Dermis blood vessel endothelial cell (primary cell): ENCODE results near the gene PSG7. TPM values are rescaled to one million over a fixed set of nuclear protein-coding genes. Genes with fewer than 3 reads are reported as not detected.
"Not testable (repeated sequence)": the region's sequence is repeated elsewhere in the genome, so short reads cannot be mapped to it uniquely, and the experiment has no call there.

Source experiments
- DNase-seq: peaks from one replicate; pipeline ENCODE4 v3.0.0; 2010
- total RNA-seq: library from RNA; depleted of rRNA; stranded (reverse); fragments of >200 nt; gene quantifications from 2 replicates; pipeline ENCODE4 v1.2.3, GENCODE V29; 2014

Gene PSG7
- total RNA-seq, 1 donor from 2014 or later, result not detected

DNA sequence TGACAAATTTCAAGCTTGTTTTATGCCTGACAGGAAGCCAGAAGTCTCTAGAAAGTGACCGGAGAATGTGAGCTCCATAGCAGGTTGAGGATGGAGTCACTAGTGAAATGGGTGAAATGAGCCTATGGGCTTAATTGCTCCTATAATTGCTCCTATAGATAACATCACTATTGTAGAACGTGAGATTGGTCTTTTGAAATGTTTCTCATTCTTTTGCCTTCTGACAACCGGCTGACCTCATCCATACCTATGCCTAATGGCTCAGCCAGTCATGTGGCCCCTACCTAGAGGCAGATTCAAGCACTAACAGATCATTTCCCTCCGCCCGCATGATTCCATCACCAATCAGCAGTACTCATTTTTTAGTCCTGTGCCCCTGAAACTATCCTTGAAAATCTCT lies 23.5 kb downstream of the PSG7 start:
- DNase-seq, result not testable (repeated sequence)

DNA sequence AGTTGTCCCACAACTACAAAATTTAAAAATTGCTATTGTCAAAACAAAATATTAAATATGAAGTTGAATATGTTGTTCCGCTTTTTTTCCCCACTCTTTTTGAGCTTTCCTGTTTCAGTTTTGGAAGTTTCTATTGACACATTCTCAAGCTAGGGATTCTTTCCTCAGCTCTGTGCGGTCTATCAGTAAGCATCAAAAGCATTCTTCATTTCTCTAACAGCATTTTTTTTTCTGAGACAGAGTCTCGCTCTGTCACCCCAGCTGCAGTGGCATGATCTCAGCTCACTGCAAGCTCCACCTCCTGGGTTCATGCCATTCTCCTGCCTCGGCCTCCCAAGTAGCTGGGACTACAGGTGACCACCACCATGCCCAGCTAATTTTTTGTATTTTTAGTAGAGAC lies 24.1 kb downstream of the PSG7 start:
- DNase-seq, result not testable (repeated sequence)

DNA sequence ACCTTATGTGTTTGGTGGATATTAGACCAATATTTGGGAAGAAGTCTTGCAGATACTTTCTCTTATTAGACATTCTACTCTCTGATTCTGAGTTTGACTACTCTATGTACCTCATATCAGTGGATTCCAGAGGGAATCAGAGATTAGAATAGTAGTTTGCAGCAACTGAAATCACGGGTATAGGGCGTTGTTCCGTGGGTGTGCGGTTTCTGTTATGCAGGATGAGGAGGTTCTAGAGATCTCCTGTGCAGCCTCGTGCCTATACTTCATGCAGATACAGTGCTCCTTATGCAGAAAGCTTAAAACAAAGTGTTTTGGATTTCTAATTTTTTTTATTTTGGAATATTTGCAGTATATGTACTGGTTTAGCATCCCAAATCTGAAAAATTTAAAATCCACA lies 25.3 kb downstream of the PSG7 start:
- not testable (repeated sequence) for DNase-seq

DNA sequence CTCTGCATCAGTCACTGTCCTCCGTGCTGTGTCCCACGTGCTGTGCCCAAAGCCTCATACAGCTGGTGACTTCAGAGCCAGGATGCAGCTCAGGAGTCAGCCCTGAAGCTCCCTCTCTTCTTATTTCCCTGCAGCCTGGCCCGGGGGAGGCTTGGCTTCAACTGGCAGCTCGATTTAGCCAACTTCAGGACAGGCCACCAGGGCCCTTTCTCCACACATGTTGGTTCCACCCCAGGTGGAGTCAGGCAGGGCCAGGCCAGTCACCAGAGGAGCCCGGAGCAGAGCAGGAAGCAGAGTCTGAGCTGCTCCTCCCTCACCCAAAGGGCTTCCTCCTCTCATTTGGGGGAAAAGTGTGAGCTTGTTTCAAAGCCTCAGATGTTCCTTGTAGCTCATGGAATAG lies 30.8 kb downstream of the PSG7 start:
- not testable (repeated sequence) for DNase-seq

DNA sequence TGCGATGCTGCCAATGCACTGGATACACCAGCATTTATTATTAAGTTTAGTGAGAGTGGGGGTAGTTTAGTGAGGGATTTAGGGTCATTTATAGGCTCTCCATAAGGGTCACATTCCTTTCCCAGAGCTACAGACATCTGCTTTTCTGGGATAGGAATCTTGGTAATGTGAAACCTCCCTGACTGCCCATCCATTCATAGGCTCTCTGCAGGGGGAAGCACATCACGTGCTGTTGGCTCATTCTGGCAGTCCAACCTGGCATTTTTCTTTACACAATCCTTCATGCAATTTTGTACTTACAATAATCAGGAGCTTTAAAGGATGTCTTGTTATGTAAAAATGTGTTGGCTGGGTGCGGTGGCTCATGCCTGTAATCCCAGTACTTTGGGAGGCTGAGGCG lies 36.4 kb downstream of the PSG7 start:
- DNase-seq, result not testable (repeated sequence)

DNA sequence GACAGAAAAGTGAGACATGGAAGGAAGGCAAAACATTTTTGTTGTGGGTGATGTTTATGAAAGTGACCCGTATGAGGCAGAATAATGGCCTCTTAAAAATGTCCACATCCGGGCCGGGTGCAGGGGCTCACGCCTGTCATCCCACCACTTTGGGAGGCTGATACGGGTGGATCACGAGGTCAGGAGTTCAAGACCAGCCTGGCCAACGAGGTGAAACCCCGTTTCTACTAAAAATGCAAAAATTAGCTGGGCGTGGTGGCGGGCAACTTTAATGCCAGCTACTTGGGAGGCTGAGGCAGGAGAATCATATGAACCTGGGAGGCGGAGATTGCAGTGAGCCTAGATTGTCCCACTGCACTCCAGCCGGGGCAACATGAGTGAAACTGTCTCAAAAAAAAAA lies 37.3 kb downstream of the PSG7 start:
- DNase-seq, result not testable (repeated sequence)

DNA sequence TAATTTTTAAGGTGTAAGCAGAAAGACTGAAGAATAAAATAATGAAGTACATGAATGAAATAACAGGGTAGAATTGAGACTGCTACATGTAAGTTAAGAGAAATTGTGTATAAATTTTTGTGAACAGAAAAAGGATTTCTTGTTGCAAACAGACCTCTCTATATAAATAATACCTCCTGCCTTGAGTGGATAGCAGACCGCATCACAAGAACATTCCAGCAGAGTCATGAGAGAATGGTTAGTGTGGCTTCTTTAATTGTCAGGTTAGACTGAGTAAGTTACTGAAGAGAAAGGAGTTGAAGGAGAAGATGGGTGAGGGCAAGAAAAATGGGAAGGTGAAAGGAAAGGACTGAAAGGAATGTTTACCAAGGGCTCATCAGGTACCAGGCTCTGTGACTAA lies 37.9 kb downstream of the PSG7 start:
- not testable (repeated sequence) for DNase-seq

DNA sequence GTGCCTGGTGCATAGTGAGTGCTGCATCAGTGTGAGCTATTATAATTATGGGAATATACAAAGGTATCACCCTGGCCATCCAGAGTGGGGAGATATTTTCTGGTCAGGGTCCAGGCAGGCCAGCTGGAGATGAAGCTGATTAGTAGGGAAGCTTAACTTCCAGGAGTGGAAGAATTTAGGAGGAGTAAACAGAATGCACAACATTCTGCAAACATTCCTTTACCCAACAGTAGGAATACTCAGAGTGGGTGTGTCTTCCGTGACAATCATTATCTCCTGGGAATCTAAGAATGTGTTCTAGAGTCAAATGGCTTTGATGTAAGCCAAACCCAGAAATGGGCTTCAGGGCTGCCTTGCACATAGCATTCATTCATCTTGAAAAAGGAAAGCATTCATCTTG lies 38.4 kb downstream of the PSG7 start:
- DNase-seq, result not testable (repeated sequence)

DNA sequence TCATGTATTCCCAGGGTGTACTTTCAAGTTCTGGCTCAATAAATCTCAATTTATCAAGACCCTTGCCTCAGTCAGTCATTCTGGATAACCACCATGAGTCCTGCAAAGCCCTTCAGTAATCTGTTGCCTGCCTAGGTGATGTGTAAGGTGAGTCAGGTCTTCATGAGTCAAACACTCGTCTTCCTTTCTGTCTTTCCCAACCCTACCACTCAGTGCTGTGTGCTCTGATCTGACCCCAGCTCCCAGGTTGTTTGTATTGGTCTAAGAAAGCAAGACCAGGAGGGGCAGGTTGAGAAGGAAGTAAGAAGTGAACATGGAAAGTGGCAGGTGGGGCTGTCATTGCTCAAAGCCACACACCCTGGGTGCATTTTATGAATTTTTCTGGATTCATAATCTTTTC lies 39.3 kb downstream of the PSG7 start:
- DNase-seq, result not testable (repeated sequence)

DNA sequence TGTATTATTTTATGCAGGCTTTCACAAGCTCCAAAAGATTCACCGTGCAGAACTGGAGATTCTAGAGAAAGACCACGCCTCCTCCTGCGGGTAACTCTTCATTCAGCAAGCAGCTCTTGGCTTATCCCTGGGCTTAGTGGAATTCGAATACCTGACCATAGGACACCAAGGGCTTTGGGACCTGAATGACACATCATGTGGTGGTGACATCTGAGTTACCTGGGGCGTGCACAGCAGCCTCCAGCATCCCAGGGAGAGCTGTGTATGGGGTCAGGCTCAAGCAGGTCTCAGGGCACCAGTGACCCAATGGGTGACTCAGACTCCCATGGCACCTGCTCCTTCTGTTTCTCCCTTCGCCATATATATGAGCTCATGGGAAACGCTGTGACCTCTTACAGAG lies 46.6 kb downstream of the PSG7 start:
- not testable (repeated sequence) for DNase-seq

DNA sequence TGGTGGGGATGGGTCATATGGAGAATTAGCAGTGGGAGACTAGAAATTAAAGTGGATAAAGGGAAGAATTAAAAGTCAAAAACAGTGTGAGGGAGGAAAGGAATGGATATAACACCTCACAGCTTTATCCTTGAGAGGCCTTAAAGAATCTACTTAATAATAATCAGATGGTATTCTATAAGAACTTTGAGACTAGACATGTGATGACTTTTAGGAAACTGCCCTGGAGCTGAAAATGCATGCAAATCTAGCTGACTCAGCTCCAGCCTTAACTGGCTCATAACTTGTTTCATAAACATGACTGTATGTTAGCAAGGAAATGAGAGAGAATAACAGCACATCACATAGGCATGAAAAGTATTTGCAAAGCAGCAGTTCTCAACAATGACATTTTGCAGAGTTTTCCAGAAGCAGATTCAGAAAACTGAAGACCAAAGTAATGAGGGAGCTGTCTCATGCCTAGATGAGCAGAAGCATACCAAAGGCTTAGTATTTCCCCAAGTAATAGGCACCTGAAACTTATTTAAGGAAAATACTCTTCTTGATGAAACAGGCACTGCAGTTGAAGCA lies 49.0 kb downstream of the PSG7 start:
- DNase-seq, result not testable (repeated sequence)

DNA sequence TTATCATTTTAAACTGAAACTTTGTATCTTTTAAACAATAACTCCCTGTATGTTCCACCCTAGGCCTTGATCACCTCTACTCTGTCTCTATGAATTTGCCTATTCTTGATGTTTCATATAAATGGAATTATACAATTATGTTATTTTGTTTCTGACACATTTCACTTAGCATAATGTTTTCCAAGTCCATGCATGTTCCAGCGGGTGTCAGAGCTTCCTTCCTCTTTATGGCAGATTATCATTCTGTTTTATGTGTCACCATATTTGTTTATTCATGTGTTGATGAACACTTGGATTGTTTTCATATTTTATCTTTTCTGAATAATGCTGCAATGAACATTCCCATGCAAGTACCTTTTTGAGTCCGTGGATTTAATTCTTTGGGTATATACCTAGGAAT lies 54.3 kb downstream of the PSG7 start:
- peak; percentile 10 for DNase-seq

DNA sequence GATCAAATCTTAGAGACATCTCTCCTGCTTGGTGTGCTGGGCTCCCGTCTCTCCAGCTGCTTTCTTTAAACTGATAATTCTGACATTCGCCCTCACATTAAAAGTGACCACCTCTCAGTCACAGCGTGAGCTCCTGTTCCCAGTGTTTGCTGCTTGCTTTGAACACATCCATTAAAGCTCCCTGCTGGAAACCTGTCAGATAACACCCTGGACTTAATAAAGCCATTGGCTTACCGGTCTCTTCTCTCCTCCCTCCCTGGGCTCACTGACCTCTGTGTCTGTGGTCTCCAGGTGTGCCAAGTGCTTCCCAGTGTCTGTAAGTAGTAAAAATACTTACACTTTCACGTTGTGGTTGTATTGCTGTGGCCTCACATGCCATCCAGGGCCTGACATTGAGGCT lies 55.0 kb downstream of the PSG7 start:
- not testable (repeated sequence) for DNase-seq

DNA sequence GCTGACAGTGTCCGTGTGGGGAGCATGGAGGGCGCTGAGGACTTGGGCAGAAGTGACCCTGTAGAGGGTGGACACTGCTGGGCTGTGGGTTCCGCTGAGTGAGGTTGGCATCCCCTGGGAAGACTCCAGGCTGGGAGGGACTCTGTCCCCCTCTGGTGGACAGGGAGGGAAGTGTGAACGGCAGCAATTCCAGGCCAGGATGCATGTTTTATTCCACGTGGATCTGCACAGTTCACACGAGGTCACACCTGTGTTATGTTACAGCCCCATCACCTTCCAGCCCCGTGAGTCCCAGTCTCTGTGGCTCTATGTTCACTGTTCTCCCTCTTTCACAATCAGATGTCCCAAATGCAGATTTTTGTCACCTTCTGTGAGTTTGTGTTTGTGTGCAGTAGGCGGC lies 55.7 kb downstream of the PSG7 start:
- DNase-seq, result peak; percentile 29

DNA sequence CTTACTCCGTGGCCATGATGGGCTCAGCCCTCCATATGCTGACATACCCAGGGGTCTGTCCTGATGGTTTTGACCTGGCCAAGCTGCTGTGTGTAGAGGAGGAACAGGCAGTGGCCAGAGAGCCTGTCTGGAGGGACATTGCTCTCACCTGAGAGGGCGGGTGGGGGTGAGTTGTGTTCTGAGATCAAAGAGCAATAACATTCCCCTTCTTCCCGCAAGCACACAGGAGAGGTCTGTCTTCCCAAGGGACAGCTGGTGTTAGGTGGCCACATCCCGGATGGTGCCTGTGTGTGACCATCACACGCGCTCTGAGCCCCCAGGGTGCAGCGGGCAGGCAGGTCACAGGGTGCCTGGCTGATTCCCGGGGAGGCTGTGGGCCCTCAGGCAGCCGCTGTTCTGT lies 56.4 kb downstream of the PSG7 start:
- DNase-seq, result not testable (repeated sequence)

DNA sequence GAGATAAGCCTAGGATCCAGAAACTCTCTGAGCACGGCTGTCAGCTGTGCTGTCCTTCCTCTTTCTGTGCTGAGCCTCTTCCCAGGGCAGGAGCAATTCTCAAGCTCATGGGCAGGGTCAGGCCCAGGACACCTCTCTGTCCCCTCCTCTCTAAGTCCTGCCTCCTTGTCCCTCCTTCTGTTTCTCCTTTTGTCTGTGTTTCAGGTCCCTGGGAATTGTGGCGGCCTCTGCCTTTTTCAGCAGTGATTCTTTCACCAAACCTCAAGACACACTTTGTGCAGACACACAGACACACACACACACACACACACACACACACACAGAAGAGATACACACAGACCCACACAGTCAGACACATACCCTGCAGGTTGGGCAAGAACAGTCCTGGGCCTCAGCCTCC lies 57.4 kb downstream of the PSG7 start, which contains the start of gene PSG1:
Gene PSG1 (minus strand): TSS at position 101 of the 400 bp plus-strand sequence. CDS start 132 bp downstream, outside the sequence.
- no peak for DNase-seq

DNA sequence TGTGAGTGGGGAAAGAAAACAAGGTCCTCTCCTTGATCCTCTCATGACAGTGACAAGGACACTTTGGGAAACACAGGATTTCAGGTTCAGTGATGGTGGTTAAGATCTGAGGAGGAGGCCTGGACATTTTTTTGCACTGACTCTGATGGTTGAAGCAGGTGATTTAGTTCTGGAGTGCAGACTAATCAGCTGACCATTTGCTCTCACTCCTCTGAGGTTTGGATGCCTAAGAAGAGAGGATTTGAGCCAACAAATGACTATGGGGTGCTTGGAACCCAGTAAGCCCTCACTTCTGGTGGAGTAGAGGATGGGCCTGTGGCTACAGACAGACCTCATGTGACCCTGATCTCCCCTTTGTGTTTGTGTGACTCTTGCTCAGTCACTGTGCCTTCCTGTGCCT lies 60.4 kb downstream of the PSG7 start:
- DNase-seq, result not testable (repeated sequence)

DNA sequence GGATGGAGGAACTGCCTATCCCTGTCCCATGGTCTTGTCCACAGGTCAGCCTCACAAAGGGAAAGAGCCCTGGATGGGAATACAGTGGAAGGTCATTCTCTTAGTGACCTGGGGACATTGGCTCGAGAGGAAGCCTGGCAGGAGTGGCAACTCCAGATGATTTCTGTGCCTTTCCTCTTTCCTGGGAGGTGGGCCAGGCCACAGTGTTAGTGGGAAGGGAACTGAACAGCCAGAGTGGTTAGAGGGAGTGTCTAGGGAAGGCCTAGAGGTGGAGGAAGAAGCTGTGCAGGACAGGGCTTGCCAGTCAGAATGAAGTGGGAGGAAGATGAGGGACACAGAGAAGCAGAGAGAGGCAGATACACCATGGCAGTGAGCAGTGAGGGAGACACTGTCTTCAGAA lies 61.1 kb downstream of the PSG7 start:
- DNase-seq, result not testable (repeated sequence)

DNA sequence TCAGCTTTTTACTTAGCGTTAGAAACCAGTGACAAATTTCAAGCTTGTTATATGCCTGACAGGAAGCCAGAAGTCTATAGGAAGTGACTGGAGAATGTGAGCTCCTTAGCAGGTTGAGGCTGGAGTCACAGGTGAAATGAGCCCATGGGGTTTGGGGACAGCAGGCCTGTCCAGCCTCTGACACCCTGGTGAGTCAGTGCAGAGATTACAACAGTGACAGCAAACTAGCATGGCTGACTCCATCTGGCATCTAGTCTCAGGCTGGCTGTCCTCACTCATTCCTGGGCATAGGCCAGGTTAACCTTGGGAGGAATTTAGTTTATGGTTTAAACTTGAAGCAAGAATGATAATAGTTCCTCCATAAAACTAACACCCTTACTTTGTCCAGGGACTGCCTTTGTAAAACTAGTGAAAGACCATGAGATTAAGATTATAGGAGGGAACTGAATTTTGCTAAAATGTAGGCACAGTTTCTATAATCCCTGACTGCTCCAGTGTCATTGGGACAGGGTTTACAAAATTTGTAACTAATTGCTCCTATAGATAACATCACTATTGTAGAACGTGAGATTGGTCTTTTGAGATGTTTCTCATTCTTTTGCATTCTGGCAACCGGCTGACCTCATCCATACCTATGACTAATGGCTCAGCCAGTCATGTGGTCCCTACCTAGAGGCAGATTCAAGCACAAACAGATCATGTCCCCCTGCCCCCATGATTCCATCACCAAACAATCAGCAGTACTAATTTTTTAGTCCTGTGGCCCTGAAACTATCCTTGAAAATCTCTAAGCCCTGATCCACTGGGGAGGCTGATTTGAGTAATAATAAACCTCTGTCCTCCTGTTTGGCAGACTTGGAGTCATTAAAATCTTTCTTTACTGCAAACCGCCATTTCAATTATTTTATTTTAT lies 61.9 kb downstream of the PSG7 start:
- DNase-seq, result peak; percentile 54

DNA sequence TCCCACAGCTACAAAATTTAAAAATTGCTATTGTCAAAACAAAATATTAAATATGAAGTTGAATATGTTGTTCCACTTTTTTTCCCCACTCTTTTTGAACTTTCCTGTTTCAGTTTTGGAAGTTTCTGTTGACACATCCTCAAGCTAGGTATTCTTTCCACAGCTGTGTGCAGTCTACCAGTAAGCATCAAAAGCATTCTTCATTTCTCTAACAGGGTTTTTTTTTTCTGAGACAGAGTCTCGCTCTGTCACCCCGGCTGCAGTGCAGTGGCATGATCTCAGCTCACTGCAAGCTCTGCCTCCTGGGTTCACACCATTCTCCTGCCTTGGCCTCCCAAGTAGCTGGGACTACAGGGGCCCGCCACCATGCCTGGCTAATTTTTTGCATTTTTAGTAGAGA lies 62.9 kb downstream of the PSG7 start:
- not testable (repeated sequence) for DNase-seq
